Measurements from ENCODE around the gene SNX15. TPM values are rescaled to one million over a fixed set of nuclear protein-coding genes. Genes with fewer than 3 reads are reported as not detected.
A peak's percentile ranks its signal among the peaks of the same experiment; 100 is the strongest.

Gene SNX15
- total and polyA plus RNA-seq, 12 donors: 16.4 to 35.9 (median 22.5) TPM

- TF ChIP-seq CTCF (IDR thresholded peaks at IDR 0.05): no peak
- TF ChIP-seq POLR2A (IDR thresholded peaks at IDR 0.05): peak in 1 of 2 donors; percentile 69
- Histone ChIP-seq H3K4me1 (replicated peaks in 1 of 2) (peaks cover 0 to 31% of the 10 kb centered on the region in 2 donors), H3K9me3 (replicated peaks in 1 of 3) (no peaks in the 10 kb centered on the region), H3K4me3 (peak within 1 kb of the TSS; percentile 74 to 99 (median 82)), H3K27ac (peak within 1 kb of the TSS; percentile 78 to 95 (median 90)), H3K27me3 (no peaks in the 10 kb centered on the region), H3K36me3 (replicated peaks in 1 of 2) (peaks cover 0 to 17% of the 10 kb centered on the region in 2 donors)
- peak; percentile 84 to 92 (median 88) for DNase-seq
- WGBS, 4 donors: 0 to 1% (median 0%) methylated on average over 10 to 91 of the region's 91 CpGs
- intact Hi-C loops (cut with DNase I): no loop called here
Observed at GRCh38 chr11:65040847-65041622, 13.8 kb downstream of the SNX15 start, which contains the start of gene SAC3D1. Gene SAC3D1 (plus strand): TSS chr11:65041210. CDS start chr11:65041293, 83 bp downstream.

- Histone ChIP-seq H3K4me3 (no peak overlapping the region), H3K4me1 (replicated peaks in 1 of 2) (peaks cover 0 to 31% of the 10 kb centered on the region in 2 donors), H3K27ac (no peak overlapping the region), H3K9me3 (replicated peaks in 1 of 3) (no peaks in the 10 kb centered on the region), H3K36me3 (replicated peaks in 1 of 2) (peaks cover 0 to 8% of the 10 kb centered on the region in 2 donors), H3K27me3 (no peaks in the 10 kb centered on the region)
- WGBS, 4 donors: 89 to 96% (median 93%) methylated on average over 6 of the region's 6 CpGs
- DNase-seq: no peak
- intact Hi-C loops (cut with DNase I): no loop called here
- TF ChIP-seq CTCF (IDR thresholded peaks at IDR 0.05): no peak
- TF ChIP-seq POLR2A (IDR thresholded peaks at IDR 0.05): no peak
Observed at GRCh38 chr11:65042891-65043290, 15.7 kb downstream of the SNX15 start.

GRCh38 chr11:65043881-65044501 is 16.8 kb downstream of the SNX15 start:
- peak in 6 of 7 donors; percentile 31 to 69 (median 51) for DNase-seq
- 58 to 84% (median 79%) methylated on average over 7 to 23 of the region's 23 CpGs for WGBS, 4 donors
- no peaks in the 10 kb centered on the region for H3K36me3 ChIP-seq (replicated peaks in 1 of 2)
- TF ChIP-seq POLR2A (IDR thresholded peaks at IDR 0.05) (no peak), CTCF (IDR thresholded peaks at IDR 0.05) (no peak)
- intact Hi-C loops (cut with DNase I): no loop called here
- no peak overlapping the region for H3K4me3 ChIP-seq
- H3K4me1 ChIP-seq (replicated peaks in 1 of 2): peaks cover 0 to 31% of the 10 kb centered on the region in 2 donors
- no peak overlapping the region for H3K27ac ChIP-seq
- no peaks in the 10 kb centered on the region for H3K27me3 ChIP-seq
- no peaks in the 10 kb centered on the region for H3K9me3 ChIP-seq (replicated peaks in 1 of 3)

- H3K4me3 ChIP-seq: no peak overlapping the region
- intact Hi-C loops (cut with DNase I): no loop called here
- H3K27ac ChIP-seq: no peak overlapping the region
- H3K36me3 ChIP-seq (replicated peaks in 1 of 2): no peaks in the 10 kb centered on the region
- whole genome bisulfite sequencing, 4 donors: 71 to 85% (median 80%) methylated on average over 4 to 5 of the region's 5 CpGs
- H3K9me3 ChIP-seq (replicated peaks in 1 of 3): no peaks in the 10 kb centered on the region
- no peaks in the 10 kb centered on the region for H3K27me3 ChIP-seq
- TF ChIP-seq POLR2A (IDR thresholded peaks at IDR 0.05) (no peak), CTCF (IDR thresholded peaks at IDR 0.05) (no peak)
- peak in 1 of 7 donors; percentile 32 for DNase-seq
- peaks cover 0 to 31% of the 10 kb centered on the region in 2 donors for H3K4me1 ChIP-seq (replicated peaks in 1 of 2)
Observed at GRCh38 chr11:65045061-65045460, 17.8 kb downstream of the SNX15 start.

Measured in adrenal gland (tissue), 12 donors.